RWPE1 (cell line): ENCODE measurements around the gene CASK.

Source experiments
- CTCF ChIA-PET: fragments of 350-600 bp; sonication (Branson Sonifier 250); formaldehyde crosslinking; extraction: SDS; loops from one replicate; lab custom pipeline; 2021; lab: Yijun Ruan, JAX
- POLR2A ChIA-PET: fragments of 400-600 bp; formaldehyde crosslinking; extraction: SDS; loops from one replicate; lab custom pipeline; 2020; ENCODE audit warnings: antibody characterized with exemption; ENCODE audit not compliant: low non-redundant PET; lab: Yijun Ruan, JAX
- DNase-seq: peaks from one replicate; pipeline ENCODE4 v3.0.0; 2012; ENCODE audit warnings: low spot score
- H3K27ac ChIP-seq: fragments of 450-650 bp; 2 replicates; pipeline ENCODE4 v1.5.1; 2017
- CTCF ChIP-seq: fragments of 450-650 bp; conservative IDR thresholded peaks from 2 replicates; pipeline ENCODE4 v1.5.1; 2017; ENCODE audit warnings: low read depth, mild to moderate bottlenecking

CASK gene

GRCh38 chrX:41538707-41539106, 384.6 kb downstream of the CASK start:
- H3K27ac ChIP-seq, result no peak overlapping the region
- CTCF ChIA-PET, result no interaction called here
- no peak for DNase-seq

DNA sequence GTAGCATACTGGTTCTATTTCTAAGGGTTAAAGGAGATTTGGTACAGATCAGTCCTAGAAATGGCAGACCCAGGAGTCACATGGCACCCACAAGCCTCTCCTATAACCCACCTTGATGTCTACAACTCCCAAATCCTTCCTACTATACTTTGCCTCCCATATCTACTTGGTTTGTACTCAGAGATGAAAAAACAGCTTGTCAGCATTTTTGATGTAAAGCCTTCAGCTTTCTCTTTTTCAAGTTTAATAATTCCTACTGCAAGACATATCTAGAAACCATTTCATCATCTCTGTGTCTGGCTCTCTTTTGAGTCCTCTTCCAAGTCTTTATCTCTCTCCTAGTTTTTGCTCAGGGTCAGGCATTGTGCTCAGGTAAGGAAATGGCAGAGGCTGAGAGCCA, 393.3 kb downstream of the CASK start:
- H3K27ac ChIP-seq, result no peak overlapping the region
- ChIA-PET CTCF (interaction anchor here (0.7 kb wide), 1 partner anchor 140 kb away, joined by 3 read pairs; no protein-coding TSS in a partner anchor), POLR2A (no interaction called here)
- TF ChIP-seq CTCF, result no peak
- no peak for DNase-seq

More at GRCh38 chrX:41538707-41539106, 384.6 kb downstream of the CASK start:
- POLR2A ChIA-PET, result no interaction called here
- no peak for TF ChIP-seq CTCF

DNA sequence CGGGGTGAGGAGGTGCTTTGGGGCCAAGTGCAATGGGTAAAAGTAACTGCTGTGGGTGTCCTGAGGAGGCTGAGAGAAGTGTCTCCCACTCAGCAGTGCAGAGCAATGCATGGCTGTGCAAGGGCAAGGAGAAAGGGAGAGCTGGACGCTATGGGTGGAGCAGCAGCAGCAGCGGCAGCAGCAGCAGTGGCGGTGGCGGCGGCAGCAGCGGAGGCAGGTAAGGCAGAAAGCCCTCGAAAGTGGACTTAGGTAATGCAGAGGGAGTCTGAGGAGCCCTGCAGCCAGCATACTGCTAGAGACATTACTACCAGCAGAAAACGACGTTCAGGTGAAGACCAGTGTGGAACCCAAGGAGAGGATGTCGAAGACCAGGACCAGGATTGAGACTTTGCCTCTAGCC, 394.1 kb downstream of the CASK start:
- no peak overlapping the region for H3K27ac ChIP-seq
- DNase-seq, result no peak
- TF ChIP-seq CTCF, result no peak
- CTCF ChIA-PET, result no interaction called here
- POLR2A ChIA-PET, result no interaction called here

GRCh38 chrX:41528784-41529183, 394.6 kb downstream of the CASK start:
- TF ChIP-seq CTCF, result no peak
- no peak overlapping the region for H3K27ac ChIP-seq
- ChIA-PET POLR2A (no interaction called here), CTCF (no interaction called here)
- no peak for DNase-seq

DNA sequence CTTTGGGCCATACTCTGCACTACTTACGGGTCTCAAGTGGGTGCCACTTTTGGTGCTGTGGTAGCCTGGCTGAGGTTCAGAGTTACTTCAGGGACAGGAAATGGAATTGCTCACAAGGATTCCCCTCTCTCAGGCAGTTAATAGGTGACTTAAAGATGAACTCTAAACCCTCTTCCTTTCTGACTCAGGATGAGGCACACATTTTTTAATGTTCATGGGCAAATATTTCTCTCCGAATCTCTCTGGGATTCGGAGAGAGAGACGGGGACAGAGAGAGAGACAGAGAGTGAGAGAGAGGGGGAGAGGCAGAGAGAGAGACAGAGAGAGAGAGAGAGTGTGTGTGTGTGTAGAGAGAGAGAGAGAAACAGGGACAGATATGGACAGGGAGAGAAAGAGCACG, 396.4 kb downstream of the CASK start:
- ChIA-PET POLR2A (no interaction called here), CTCF (no interaction called here)
- DNase-seq, result no peak
- no peak for TF ChIP-seq CTCF
- no peak overlapping the region for H3K27ac ChIP-seq

DNA sequence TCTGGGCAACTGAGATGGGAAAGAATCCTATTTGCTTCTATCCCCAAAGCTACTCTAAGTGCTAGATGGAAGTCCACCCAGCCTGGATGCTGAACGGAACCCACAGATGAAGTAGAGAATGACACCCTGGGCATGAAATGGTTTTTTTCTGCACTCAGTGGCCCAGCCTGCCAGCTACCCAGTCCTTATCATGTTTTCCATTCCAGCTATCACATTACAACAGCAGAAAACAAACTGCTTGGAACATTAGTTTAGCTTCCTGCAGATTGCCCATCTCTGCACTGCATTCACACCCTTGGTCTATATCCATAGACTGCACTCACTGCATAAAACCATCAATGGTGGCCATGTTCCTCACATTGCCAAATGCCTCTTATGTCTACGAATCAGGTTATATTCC, 397.1 kb downstream of the CASK start:
- no peak overlapping the region for H3K27ac ChIP-seq
- no peak for DNase-seq
- ChIA-PET POLR2A (no interaction called here), CTCF (no interaction called here)
- TF ChIP-seq CTCF, result no peak

GRCh38 chrX:41522671-41523070, 400.7 kb downstream of the CASK start:
- no peak for TF ChIP-seq CTCF
- ChIA-PET CTCF (no interaction called here), POLR2A (no interaction called here)
- DNase-seq, result no peak
- H3K27ac ChIP-seq, result no peak overlapping the region
